HL-60/S4 (cell line): ENCODE results near the gene ST3GAL3.

Experiments used
- in situ Hi-C: fragments of 300-500 bp; cut with MboI; formaldehyde crosslinking; loops from 2 replicates; pipeline ENCODE4 v1.14.3; 2022; ENCODE audit warnings: low sequenced_read_pairs

ST3GAL3 gene

GRCh38 chr1:43872280-43872679, 164.9 kb downstream of the ST3GAL3 start:
- in situ Hi-C loops, result no loop called here

GRCh38 chr1:43873851-43874250, 166.5 kb downstream of the ST3GAL3 start:
- in situ Hi-C loops, result no loop called here

- in situ Hi-C loops, result no loop called here
Measured at GRCh38 chr1:43874716-43875115, 167.4 kb downstream of the ST3GAL3 start.

- in situ Hi-C loops, result no loop called here
Measured at GRCh38 chr1:43875331-43875730, 168.0 kb downstream of the ST3GAL3 start.

GRCh38 chr1:43877101-43877500, 169.8 kb downstream of the ST3GAL3 start:
- in situ Hi-C loops, result no loop called here

GRCh38 chr1:43878440-43878839, 171.1 kb downstream of the ST3GAL3 start:
- in situ Hi-C loops, result no loop called here

GRCh38 chr1:43878854-43879253, 171.5 kb downstream of the ST3GAL3 start:
- in situ Hi-C loops, result no loop called here

- in situ Hi-C loops, result no loop called here
Measured at GRCh38 chr1:43879414-43879813, 172.1 kb downstream of the ST3GAL3 start.

GRCh38 chr1:43879996-43880395, 172.7 kb downstream of the ST3GAL3 start:
- in situ Hi-C loops, result no loop called here

GRCh38 chr1:43880604-43881003, 173.3 kb downstream of the ST3GAL3 start:
- in situ Hi-C loops, result no loop called here

GRCh38 chr1:43881415-43881814, 174.1 kb downstream of the ST3GAL3 start:
- in situ Hi-C loops, result no loop called here

- in situ Hi-C loops, result no loop called here
Measured at GRCh38 chr1:43882763-43883162, 175.4 kb downstream of the ST3GAL3 start.

GRCh38 chr1:43883321-43883720, 176.0 kb downstream of the ST3GAL3 start:
- in situ Hi-C loops, result no loop called here

GRCh38 chr1:43885279-43885801, 178.0 kb downstream of the ST3GAL3 start:
- in situ Hi-C loops, result no loop called here

- in situ Hi-C loops, result no loop called here
Measured at GRCh38 chr1:43887748-43888147, 180.4 kb downstream of the ST3GAL3 start.

GRCh38 chr1:43890815-43891214, 183.5 kb downstream of the ST3GAL3 start:
- in situ Hi-C loops, result no loop called here

GRCh38 chr1:43893006-43893405, 185.7 kb downstream of the ST3GAL3 start:
- in situ Hi-C loops, result no loop called here

- in situ Hi-C loops, result no loop called here
Measured at GRCh38 chr1:43898981-43899380, 191.6 kb downstream of the ST3GAL3 start.

GRCh38 chr1:43900386-43900785, 193.1 kb downstream of the ST3GAL3 start:
- in situ Hi-C loops, result no loop called here

GRCh38 chr1:43901196-43901961, 194.0 kb downstream of the ST3GAL3 start:
- in situ Hi-C loops, result no loop called here

GRCh38 chr1:43902058-43902831, 194.9 kb downstream of the ST3GAL3 start:
- in situ Hi-C loops, result no loop called here
